Gastroesophageal sphincter (tissue), 4 donors: Measurements from ENCODE around the gene CFAP61. TPM values are rescaled to one million over a fixed set of nuclear protein-coding genes. Genes with fewer than 3 reads are reported as not detected.

Experiments
- ATAC-seq: fragments of 150-250 bp; one replicate; pipeline ENCODE4 v1.9.1; 2016; ENCODE audit warnings: mild to moderate bottlenecking, moderate library complexity
- H3K27ac ChIP-seq, 4 donors: fragments of 200-600 bp; sonication (generic) in 3 of 4; 1 replicate in 3 of 4; 2 replicates in 1 of 4; pipeline ENCODE4 v1.5.1; 2016 to 2019
- H3K27me3 ChIP-seq: fragments of 200-600 bp; sonication (generic); one replicate; pipeline ENCODE4 v1.5.1; 2019
- H3K36me3 ChIP-seq, 2 donors: fragments of 200-600 bp; sonication (generic); one replicate each; pipeline ENCODE4 v1.5.1; 2019; ENCODE audit warnings: control low read depth in 1 of 2
- H3K4me1 ChIP-seq, 3 donors: fragments of 200-600 bp; sonication (generic); 1 replicate in 2 of 3; 2 replicates in 1 of 3; pipeline ENCODE4 v1.5.1; 2016 to 2019; ENCODE audit warnings: control low read depth in 2 of 3
- H3K4me3 ChIP-seq, 2 donors: fragments of 200-600 bp; sonication (generic); one replicate each; pipeline ENCODE4 v1.5.1; 2019; ENCODE audit warnings: mild to moderate bottlenecking in 1 of 2, moderate library complexity in 1 of 2
- H3K9me3 ChIP-seq, 3 donors: fragments of 200-600 bp; sonication (generic); one replicate each; pipeline ENCODE4 v1.5.1; 2017 to 2019; ENCODE audit warnings: control low read depth in 2 of 3
- CTCF ChIP-seq, 4 experiments: fragments of 200-600 bp in 2 of 4; fragments of 450-650 bp in 2 of 4; sonication (generic) in 1 of 4; IDR thresholded peaks; one replicate each; pipeline ENCODE4 v1.5.1; 2017 to 2019; ENCODE audit warnings: antibody characterized with exemption in 4 of 4, mild to moderate bottlenecking in 2 of 4, moderate library complexity in 2 of 4
- EP300 ChIP-seq: sonication (generic); formaldehyde crosslinking; IDR thresholded peaks from one replicate; pipeline ENCODE4 v1.6.1; 2017; ENCODE audit warnings: antibody characterized with exemption, mild to moderate bottlenecking
- POLR2A ChIP-seq, 2 donors: fragments of 450-650 bp; IDR thresholded peaks; one replicate each; pipeline ENCODE4 v1.6.1; 2017; ENCODE audit warnings: antibody characterized with exemption in 2 of 2, mild to moderate bottlenecking in 2 of 2, moderate library complexity in 1 of 2
- POLR2AphosphoS5 ChIP-seq: sonication (generic); formaldehyde crosslinking; IDR thresholded peaks from one replicate; pipeline ENCODE4 v1.6.1; 2017; ENCODE audit warnings: antibody characterized with exemption
- WGBS, 2 donors: methylation state at CpG; one replicate each; pipeline ENCODE4 v1.1.5; 2018; ENCODE audit warnings: low coverage in 1 of 2; 5-methylcytosine and 5-hydroxymethylcytosine counted together
- total RNA-seq, 4 donors: library from RNA; depleted of rRNA; stranded (reverse); fragments of >200 nt; gene quantifications; one replicate each; pipeline ENCODE4 v1.1.0, GENCODE V29; 2016

The CFAP61 gene
- total RNA-seq, 4 donors from 2014 or later, result 0.27 to 0.54 (median 0.30) TPM; not detected in 1

GRCh38 chr20:20036756-20037155, 15.6 kb upstream of the CFAP61 start:
- Histone ChIP-seq H3K4me3 (no peak overlapping the region), H3K27me3 (no peaks in the 10 kb centered on the region), H3K4me1 (peaks cover 0 to 8% (median 0%) of the 10 kb centered on the region in 3 donors), H3K9me3 (no peaks in the 10 kb centered on the region), H3K36me3 (peaks cover 0 to 100% of the 10 kb centered on the region in 2 donors), H3K27ac (no peak overlapping the region)
- no peak for TF ChIP-seq POLR2A (IDR thresholded peaks at IDR 0.05)
- TF ChIP-seq EP300, result no peak
- TF ChIP-seq CTCF (IDR thresholded peaks at IDR 0.05), result no peak
- TF ChIP-seq POLR2AphosphoS5, result no peak
- no peak for ATAC-seq
- WGBS, 2 donors, result 77 to 83% methylated on average over 3 of the region's 3 CpGs

GRCh38 chr20:20037960-20038359, 14.4 kb upstream of the CFAP61 start:
- H3K4me3 ChIP-seq, result no peak overlapping the region
- H3K27me3 ChIP-seq, result no peaks in the 10 kb centered on the region
- no peaks in the 10 kb centered on the region for H3K9me3 ChIP-seq
- no peak for ATAC-seq
- TF ChIP-seq EP300 (no peak), CTCF (IDR thresholded peaks at IDR 0.05) (no peak), POLR2A (IDR thresholded peaks at IDR 0.05) (no peak), POLR2AphosphoS5 (no peak)
- H3K4me1 ChIP-seq, result peaks cover 0 to 8% (median 0%) of the 10 kb centered on the region in 3 donors
- WGBS, 2 donors, result 62 to 71% methylated on average over 4 to 5 of the region's 5 CpGs
- H3K36me3 ChIP-seq, result peaks cover 0 to 100% of the 10 kb centered on the region in 2 donors
- H3K27ac ChIP-seq, result peak overlapping the region in 1 of 4 donors; percentile 2

- ATAC-seq, result no peak
- Histone ChIP-seq H3K27me3 (no peaks in the 10 kb centered on the region), H3K4me3 (no peak overlapping the region), H3K27ac (peak overlapping the region in 1 of 4 donors; percentile 2), H3K9me3 (no peaks in the 10 kb centered on the region), H3K4me1 (peaks cover 0 to 8% (median 0%) of the 10 kb centered on the region in 3 donors), H3K36me3 (peaks cover 0 to 100% of the 10 kb centered on the region in 2 donors)
- TF ChIP-seq CTCF (IDR thresholded peaks at IDR 0.05), result no peak
- no peak for TF ChIP-seq POLR2A (IDR thresholded peaks at IDR 0.05)
- no peak for TF ChIP-seq EP300
- TF ChIP-seq POLR2AphosphoS5, result no peak
- 75 to 93% methylated on average over 2 of the region's 6 CpGs for WGBS, 2 donors
These were observed 13.7 kb upstream of the CFAP61 start for GRCh38 chr20:20038586-20038985.

- no peak for ATAC-seq
- 83 to 86% methylated on average over 2 to 4 of the region's 6 CpGs for WGBS, 2 donors
- peaks cover 0 to 100% of the 10 kb centered on the region in 2 donors for H3K36me3 ChIP-seq
- no peak overlapping the region for H3K4me3 ChIP-seq
- H3K27me3 ChIP-seq, result no peaks in the 10 kb centered on the region
- no peak overlapping the region for H3K27ac ChIP-seq
- peaks cover 0 to 8% (median 0%) of the 10 kb centered on the region in 3 donors for H3K4me1 ChIP-seq
- TF ChIP-seq POLR2AphosphoS5, result no peak
- TF ChIP-seq CTCF (IDR thresholded peaks at IDR 0.05), result no peak
- no peak for TF ChIP-seq POLR2A (IDR thresholded peaks at IDR 0.05)
- no peak for TF ChIP-seq EP300
- no peaks in the 10 kb centered on the region for H3K9me3 ChIP-seq
These were observed 12.5 kb upstream of the CFAP61 start for GRCh38 chr20:20039752-20040387.

- Histone ChIP-seq H3K9me3 (no peaks in the 10 kb centered on the region), H3K27ac (peak overlapping the region; percentile 40 to 87 (median 83)), H3K27me3 (peaks cover 7% of the 10 kb centered on the region), H3K4me1 (peaks cover 7 to 16% (median 7%) of the 10 kb centered on the region in 3 donors), H3K4me3 (peak overlapping the region; percentile 75 to 92), H3K36me3 (peaks cover 11 to 37% of the 10 kb centered on the region in 2 donors)
- TF ChIP-seq POLR2AphosphoS5 (no peak), EP300 (no peak), CTCF (IDR thresholded peaks at IDR 0.05) (no peak), POLR2A (IDR thresholded peaks at IDR 0.05) (no peak)
- 1 to 4% methylated on average over 7 to 11 of the region's 13 CpGs for WGBS, 2 donors
- ATAC-seq, result no peak
These were observed 612 bp upstream of the CFAP61 start for GRCh38 chr20:20051767-20052073.
